Measurements from ENCODE around the gene GGT6. TPM values are rescaled to one million over a fixed set of nuclear protein-coding genes. Genes with fewer than 3 reads are reported as not detected.
A peak's percentile ranks its signal among the peaks of the same experiment; 100 is the strongest.
"Not testable (repeated sequence)": the region's sequence is repeated elsewhere in the genome, so short reads cannot be mapped to it uniquely, and the experiment has no call there.

The GGT6 gene, protein sequence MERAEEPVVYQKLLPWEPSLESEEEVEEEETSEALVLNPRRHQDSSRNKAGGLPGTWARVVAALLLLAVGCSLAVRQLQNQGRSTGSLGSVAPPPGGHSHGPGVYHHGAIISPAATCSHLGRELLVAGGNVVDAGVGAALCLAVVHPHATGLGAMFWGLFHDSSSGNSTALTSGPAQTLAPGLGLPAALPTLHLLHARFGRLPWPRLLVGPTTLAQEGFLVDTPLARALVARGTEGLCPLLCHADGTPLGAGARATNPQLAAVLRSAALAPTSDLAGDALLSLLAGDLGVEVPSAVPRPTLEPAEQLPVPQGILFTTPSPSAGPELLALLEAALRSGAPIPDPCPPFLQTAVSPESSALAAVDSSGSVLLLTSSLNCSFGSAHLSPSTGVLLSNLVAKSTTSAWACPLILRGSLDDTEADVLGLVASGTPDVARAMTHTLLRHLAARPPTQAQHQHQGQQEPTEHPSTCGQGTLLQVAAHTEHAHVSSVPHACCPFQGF
- not detected for polyA plus RNA-seq (2013, experiment 1 of 2; ENCODE audit: insufficient read length)
- not detected for polyA plus RNA-seq (2013, experiment 2 of 2; ENCODE audit: insufficient read length)

DNA sequence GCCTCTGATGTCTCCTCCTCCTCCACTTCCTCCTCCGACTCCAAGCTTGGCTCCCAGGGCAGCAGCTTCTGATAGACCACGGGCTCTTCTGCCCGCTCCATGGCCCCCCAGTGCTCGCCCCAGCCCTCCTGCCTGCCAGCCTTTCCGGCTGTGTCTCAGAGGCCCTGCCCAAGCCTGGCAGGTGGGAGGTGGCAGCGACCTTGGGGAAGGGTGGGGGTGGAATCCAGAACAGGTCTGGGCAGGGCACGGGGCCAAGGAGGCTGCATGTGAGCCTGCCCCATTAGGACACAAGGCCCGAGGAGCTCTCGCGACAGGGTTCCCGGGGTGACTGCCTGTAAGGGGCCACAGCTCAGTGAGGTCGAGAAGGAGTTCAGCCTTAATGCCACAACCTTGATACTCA lies at the start of gene GGT6:
Gene GGT6 (minus strand): TSS at position 157 of the 400 bp plus-strand sequence. CDS start 56 bp downstream, at position 101.
- no peak for DNase-seq

DNA sequence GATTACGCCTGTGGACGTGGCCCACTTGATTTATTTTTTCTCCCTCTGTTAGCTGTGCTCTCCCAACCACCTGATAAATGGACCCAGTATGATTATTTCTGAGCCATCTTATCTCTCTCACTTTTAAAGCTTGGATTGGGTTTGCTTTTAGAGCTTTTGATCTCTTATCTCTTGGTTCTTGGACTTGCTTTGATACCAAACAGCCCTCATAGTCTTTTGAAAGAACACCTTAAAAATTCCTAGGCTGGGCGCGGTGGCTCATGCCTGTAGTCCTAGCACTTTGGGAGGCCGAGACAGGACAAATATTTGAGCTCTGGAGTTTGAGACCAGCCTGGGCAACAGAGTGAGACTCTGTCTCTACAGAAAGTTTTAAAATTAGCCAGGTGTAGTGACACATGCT lies 49.8 kb upstream of the GGT6 start:
- no peak for DNase-seq

DNA sequence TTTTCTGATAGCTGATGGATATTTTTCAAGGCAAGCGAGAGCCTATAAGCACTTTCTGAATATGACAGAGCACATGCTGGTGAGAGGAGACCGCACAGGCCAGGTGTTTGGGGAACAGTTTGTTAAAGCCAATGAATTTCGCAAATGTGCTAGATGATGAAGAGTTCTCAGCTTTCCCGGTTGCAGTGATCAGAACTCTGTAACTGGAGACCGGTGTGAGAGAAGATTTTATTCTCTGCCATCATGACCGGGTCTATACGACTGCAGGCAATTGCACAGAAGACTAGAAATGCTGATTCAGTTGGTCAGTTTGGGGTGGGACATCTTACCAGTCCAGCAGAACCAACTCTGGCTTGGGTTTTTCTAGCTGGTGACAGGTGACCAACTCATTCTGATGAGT lies 49.4 kb upstream of the GGT6 start:
- no peak for DNase-seq

DNA sequence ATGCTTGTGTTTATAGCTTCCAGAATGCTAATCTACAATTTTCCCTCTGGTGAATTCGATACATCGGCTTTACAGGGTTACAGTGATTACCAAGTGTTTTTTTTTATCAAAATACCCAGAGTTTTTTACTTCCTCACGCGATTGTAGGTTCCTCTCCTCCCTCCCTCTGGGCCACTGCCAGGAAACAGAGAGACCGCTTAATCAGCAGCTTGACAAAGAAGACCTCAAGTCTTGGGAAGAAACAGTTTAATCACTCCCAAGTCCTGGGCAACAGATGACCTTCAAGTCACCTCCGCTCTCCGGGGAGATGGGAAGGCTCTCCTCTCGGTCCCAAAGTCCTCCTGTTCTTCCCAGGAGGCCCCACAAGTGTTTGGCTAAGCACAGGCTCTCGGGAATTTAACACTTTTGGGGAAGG lies 47.4 kb upstream of the GGT6 start:
- DNase-seq, result peak; percentile 74

DNA sequence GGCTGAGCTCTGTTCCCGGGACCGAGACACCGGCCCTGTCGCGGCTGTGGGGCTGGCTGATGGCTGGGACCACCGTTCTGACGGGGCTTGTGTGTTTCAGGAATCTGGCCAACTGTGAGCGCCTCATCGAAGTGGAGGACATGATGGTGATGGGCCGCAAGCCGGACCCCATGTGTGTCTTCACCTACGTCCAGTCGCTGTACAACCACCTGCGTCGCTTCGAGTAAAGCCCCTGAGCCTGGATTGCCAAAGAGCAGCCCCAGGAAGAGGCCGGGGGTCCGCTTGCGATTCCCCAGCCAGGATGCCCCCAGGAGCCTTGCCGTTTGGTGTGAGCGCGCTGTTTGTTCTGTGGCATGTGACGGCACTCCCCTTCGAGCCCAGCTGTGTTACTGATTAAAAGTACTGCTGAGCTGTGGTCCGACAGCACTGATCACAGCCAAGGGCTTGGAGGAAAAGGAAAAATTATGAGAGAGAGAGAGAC lies 46.9 kb upstream of the GGT6 start:
- DNase-seq, result no peak

DNA sequence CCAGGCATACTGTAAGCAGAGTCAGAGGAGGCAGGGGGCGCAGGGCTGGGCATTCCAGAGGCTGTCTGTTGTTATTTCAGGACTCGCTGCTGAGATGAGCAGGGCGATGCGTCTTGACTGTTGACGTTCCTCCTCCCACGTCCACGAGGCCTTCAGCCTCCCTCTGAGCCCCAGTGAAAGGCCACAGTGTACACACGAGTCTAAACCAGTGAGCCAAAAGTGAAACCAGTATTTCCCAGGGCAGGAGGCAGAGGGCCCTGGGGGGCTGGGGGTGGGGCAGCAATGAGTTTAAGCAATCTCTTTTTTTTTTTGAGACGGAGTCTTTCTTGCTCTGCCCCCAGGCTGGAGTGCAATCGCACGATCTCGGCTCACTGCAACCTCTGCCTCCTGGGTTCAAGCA lies 45.4 kb upstream of the GGT6 start:
- peak; percentile 55 for DNase-seq

DNA sequence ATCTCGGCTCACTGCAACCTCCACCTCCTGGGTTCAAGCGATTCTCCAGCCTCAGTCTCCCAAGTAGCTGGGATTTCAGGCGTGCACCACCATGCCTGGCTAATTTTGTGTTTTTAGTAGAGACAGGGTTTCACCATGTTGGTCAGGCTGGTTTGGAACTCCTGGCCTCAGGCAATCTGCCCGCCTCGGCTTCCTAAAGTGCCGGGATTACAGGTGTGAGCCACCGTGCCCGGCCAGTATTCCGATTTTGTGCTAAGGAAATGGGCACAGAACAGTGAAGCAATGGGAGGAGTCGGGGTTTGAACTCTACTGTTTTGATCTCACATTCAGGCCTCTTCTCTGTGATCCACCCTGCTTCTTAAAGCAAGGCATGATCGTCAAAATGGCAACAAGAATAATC lies 44.4 kb upstream of the GGT6 start:
- not testable (repeated sequence) for DNase-seq

DNA sequence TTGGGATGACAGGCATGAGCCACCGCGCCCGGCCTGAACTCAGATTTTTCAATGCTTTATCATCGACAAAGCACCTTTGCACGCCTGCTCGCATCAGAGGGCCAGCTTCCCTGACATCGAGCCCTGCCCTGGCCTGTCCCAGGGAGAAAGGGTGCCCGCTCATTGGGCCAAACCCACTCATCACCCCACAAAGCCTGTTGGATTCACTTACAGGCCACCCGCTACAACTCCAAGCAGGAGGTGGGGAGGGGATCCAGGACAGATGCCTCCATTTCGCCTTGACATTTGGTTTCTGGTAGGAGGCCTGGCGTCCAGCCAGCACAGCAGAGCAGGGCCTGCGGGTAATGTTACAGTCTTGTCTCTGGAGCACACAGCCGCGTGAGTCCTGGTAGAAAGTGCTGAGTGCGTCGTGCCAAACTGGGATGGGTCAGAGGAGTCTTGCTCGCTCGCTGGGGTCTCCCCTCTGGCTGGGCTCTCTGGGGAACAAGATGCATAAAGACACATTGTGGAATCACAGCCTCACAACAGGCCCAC lies 43.8 kb upstream of the GGT6 start:
- DNase-seq, result peak; percentile 76

DNA sequence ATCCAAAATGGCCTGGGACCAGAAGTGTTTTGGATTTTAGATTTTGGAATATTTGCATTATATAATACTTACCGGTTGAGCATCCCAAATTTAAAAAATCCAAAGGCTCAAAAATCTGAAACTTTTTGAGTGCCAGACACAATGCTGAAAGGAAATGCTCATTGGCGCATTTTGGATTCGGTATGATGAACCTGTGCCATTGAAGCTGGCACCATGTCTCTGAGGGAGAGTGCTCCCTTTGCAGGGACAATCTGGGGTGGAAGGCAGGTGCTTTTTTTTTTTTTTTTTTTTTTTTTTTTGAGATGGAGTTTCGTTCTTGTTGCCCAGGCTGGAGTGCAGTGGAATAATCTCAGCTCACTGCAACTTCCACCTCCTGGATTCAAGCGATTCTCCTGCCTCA lies 41.7 kb upstream of the GGT6 start:
- DNase-seq, result no peak

DNA sequence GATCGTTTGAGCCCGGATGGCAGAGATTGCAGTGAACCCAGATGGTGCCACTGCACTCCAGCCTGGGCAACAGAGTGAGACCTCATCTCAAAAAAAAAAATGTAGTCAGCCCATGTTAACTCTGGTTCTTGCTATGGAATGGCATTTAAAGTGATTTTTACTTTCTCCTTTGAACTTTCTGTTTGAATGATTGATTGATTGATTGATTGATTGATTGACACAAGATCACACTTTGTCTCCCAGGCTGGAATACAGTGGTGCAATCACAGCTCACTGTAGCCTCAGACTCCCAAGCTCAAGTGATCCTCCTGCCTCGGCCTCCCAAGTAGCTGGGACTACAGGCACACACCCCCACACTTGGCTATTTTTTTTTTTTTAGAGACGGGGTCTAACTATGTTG lies 40.9 kb upstream of the GGT6 start:
- no peak for DNase-seq

DNA sequence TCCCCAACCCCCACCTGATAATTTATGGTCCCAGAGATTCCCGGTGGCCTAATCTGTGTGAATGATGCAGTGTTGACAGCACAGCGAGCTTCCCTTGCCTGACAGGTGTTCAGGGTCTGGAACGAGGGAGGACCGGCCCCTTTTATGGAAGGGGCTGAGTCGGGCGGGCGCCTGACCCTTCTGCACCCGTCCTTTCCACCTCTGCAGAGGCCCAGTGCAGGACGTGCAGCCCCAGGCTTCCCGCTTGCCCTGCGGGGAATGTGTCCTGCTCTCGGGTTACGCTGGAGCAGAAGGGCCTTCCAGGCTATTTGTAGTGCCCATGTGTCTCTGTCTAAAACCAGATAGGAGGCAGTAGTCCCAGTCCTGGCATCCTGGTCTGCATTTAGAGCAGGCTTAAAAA lies 40.2 kb upstream of the GGT6 start:
- no peak for DNase-seq

DNA sequence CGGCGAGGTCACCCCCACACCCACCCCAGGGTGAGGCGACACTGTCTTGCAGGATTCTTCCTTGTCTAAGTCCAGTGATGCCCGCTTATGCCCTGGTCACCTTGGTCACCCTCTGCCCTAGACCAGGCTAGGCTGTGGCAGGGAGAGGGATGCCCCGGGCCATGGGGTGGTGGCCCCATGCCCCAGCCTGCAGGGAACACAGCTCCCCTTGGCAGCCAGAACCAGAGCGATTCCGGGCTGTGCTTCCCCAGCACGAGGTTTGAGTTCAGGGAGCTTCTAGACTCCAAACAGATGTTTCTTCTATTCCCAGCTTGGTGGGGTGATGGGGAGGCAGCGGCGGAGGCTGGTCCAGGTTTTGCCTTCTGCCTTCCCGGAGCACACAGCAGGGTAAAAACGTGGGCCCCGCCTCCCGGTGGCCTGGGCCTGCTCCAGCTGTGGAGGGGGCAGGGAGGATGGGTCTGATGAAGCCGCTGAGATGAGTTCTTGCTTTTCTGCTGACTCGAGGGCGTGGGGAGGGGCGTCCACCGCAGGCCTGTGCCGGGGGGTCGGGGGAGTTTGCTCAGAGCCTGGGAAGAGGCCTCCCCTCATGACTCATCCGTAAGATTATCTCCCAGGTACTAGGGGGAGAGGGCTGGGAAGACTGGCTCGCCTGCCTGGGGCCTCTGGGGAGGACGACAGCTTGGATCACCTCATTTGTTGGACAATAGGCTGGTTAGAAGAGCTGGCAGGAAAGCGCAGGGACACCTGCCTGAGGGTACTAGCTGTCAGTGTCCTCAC lies 39.3 kb upstream of the GGT6 start:
- DNase-seq, result peak; percentile 43

DNA sequence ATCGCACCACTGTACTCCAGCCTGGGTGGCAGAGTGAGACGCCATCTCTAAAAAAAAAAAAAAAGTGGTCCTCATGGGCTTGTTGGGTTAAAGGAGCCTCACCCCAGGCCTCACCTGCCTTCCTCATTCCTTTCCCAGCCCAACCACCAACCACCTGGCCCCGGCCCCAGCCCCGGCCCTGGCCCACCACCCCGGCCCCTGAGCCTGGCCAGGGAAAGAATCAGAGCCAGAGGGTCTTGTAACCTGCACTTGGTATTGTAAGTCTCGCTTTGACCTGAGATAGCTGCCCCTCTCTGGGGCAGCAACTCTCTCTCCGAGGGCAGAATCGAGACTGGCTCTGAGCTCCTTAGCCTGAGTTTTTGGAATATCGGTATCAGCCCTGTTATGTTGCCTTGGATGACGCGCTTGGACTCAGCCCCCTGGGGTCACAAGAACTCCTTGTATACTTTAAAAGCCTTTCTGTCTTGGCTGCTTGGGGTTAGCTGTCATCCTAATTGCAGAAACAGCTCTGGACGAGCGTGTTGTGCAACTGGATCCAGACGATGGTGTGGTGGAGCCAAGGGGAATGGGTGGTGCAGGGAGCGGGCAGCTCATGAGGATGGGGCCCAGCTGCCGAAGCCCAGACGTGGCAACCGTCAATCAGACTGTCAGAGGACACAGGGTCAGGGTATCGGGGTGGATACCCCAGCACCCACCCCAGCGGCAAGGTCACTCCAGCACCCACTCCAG lies 38.6 kb upstream of the GGT6 start:
- peak; percentile 33 for DNase-seq

DNA sequence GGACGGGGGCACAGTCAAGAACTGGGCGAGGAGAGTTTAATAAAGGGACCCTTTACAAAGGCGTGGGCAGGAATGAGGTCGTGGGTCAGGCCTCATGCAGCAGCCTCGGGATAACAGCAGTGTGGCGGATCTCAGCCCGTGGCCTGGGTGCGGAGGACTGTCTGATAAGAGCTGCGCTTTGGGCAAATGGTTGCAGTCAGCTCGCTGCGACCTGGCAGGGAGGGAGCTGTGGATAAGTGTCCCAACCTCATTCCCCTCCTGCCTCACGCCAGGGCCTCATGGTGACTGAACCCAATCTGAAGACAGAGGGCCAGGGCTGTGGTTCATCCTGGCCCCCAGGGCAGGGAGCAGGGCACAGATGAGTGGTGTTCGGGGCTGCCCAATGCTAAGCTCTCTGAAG lies 37.6 kb upstream of the GGT6 start:
- no peak for DNase-seq

DNA sequence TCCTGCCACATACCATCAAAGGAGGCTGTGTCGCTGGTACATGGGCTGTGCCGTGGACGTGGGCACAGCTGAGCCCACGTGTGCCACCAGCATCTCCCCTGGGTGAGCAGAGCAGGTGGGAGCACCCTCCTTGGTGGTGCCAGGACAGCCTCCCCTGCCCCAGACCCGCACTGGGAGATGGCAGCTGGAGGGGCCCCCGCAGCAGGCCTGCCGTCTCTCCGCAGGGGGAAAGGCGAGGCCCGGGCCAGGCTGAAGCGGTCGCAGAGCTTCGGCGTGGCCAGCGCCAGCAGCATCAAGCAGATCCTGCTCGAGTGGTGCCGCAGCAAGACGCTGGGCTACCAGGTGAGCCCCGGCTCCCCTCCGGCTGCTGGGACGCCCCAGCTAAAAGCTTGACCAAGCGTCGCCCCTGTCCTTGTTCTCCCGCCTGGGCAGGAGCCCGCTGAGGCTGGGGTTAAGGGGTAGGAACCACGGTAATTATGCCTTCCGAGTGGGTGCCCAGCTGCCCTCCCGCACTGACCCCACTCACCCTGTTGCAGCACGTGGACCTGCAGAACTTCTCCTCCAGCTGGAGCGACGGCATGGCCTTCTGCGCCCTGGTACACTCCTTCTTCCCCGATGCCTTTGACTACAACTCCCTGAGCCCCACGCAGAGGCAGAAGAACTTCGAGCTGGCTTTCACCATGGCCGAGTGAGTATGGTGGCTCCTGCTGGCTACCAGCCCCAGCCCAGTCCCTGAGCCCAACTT lies 36.4 kb upstream of the GGT6 start:
- no peak for DNase-seq

DNA sequence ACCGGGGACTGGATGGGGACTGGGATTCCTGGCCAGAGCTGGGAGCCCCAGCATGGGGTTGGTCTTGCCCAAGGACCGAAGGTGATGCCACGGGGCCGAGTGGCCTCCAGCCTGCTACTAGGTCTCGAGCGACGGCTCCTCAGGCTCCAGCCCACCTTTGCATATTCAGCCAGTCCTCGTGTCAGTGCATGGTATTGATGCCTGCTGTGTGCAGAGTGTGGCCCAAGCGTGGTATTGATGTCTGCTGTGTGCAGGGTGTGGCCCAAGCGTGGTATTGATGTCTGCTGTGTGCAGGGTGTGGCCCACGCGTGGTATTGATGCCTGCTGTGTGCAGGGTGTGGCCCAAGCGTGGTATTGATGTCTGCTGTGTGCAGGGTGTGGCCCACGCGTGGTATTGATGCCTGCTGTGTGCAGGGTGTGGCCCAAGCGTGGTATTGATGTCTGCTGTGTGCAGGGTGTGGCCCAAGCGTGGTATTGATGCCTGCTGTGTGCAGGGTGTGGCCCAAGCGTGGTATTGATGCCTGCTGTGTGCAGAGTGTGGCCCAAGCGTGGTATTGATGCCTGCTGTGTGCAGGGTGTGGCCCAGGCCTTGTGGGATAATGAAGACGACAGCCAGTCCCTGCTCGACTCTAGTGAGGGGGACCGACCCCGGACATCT lies 35.4 kb upstream of the GGT6 start:
- DNase-seq, result not testable (repeated sequence)

DNA sequence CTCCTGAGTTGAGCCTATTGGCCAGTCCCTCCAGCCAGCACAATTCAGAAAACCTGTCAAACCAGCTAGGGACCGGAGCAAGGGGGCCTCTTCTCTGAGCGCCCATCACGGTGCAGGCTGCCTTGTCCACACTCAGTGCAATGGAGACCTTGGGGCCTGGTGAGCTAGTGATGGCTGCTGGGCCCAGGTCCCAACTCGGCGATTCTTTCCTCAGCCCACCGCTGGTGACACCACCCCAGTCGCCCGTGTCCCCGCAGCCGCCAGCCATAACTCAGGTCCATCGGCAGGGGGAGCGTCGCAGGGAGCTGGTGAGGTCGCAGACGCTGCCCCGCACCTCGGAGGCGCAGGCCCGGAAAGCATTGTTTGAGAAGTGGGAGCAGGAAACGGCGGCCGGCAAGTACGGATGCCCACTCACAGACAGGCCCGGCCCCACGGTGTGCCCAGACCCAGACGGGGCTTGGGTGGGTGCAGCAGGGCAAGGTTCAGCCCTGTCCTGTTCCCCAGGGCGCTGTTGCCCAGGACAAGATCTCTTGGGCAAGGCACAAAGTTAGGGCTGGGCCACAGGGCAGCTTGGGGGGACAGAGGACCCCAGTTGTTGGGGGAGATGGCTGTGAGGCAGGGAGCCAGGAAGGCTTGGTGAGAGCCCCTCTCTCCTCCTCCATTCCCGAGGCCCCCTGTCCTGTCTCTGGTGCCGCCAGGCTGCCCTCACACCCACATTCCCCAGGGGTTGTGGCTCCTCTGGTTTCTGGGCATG lies 34.7 kb upstream of the GGT6 start:
- no peak for DNase-seq

DNA sequence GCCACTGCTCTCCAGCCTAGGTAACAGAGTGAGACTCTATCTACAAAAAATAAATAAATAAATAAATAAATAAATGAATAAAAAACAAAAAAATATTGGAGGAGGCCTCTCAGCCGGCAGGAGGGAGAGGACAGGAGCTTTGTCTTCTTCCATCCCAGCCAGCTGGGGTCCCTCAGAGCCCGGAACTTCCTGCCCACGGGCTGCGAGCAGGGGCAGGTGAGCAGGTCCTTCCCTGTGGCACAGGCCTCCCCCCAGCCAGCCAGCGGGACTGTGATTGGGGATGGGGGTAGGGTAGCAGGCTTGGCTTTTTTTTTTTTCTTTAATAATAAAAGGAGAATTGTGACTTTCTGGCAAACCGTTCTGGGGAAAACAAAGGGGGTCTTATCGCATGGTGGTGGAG lies 34.0 kb upstream of the GGT6 start:
- DNase-seq, result no peak

DNA sequence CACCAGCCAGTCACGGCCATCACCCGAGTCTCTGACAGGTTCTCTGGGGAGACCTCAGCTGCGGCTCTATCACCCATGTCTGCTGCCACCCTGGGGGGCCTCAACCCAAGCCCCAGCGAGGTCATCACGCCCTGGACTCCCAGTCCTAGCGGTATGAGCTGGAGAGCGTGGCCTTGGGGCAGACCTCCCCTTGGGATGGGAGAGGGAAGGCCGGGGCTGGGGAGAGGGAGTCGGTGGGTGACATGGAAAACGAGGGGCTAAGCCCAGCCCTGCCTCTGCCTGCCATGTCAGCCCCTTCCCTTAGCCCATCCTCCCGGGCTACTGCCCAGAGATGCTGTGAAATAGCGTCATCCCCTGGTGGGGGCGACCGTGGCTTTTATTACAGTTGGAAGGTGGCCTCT lies 32.6 kb upstream of the GGT6 start:
- no peak for DNase-seq

DNA sequence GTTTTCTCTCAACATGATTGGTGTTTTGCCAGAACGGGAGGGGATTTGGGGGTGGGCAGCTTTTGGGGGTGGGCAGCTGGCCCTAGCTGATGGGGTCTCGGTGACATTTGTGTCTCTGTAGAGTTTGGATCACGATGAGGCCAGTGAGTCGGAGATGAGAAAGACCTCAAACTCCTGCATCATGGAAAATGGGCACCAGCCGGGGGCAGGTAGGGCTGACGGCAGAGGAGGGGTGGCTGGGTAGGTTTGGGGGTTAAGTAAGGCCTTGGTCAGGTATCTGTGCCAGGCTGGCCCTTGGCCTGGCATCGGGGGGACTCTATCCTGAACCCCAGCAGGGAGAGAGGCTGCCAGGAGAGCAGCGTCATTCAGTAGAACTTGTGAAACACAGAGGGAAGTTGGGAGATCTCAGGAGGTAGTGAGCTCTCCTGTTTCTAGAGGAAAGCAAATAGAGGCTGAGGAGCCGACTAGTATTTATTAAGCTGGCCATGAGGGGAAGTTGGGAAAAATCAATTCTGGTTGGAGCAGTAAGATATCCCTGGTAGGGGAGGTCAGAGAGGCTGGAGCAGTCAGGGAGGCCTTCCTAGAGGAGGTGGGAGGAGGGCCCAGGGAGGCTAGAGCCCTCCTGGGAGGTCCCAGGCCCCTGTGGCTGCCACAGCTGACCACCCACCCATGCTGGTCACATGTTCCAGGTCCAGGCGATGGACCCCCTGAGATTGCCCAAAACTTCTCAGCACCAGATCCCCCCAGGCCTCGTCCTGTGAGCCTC lies 32.0 kb upstream of the GGT6 start:
- DNase-seq, result no peak
